NB4 (cell line): Measurements from ENCODE around the gene GDPD3.

Source experiments
- CTCF ChIP-seq: IDR thresholded peaks from one replicate; pipeline ENCODE4 v1.5.1; 2012; ENCODE audit warnings: low read depth, low read length
- POLR2A ChIP-seq: IDR thresholded peaks from 2 replicates; pipeline ENCODE4 v1.6.1; 2011; ENCODE audit warnings: mild to moderate bottlenecking; ENCODE audit not compliant: insufficient read length; ENCODE audit errors: extremely low read depth

- TF ChIP-seq CTCF (no peak), POLR2A (no peak)
These were observed 18.6 kb upstream of the GDPD3 start for GRCh38 chr16:30131869-30132475.
